ENCODE measurements around the gene FOXP2.

GRCh38 chr7:114691605-114692004 is 277.0 kb downstream of the FOXP2 start:
- TF ChIP-seq CTCF (IDR thresholded peaks at IDR 0.05; ENCODE audit: borderline replicate concordance, extremely low read depth, low read length, poor library complexity, severe bottlenecking): no peak
- no peak for TF ChIP-seq EZH2 (IDR thresholded peaks at IDR 0.05; ENCODE audit: borderline replicate concordance, low read depth, low read length, severe bottlenecking)
